Gastrocnemius medialis (tissue), 4 donors: ENCODE data around the gene SLC45A2. TPM values are rescaled to one million over a fixed set of nuclear protein-coding genes. Genes with fewer than 3 reads are reported as not detected.
"Not testable (repeated sequence)": the region's sequence is repeated elsewhere in the genome, so short reads cannot be mapped to it uniquely, and the experiment has no call there.

Experiments used
- ATAC-seq, 2 donors: fragments of 150-250 bp; one replicate each; pipeline ENCODE4 v1.9.1; 2016
- DNase-seq, 2 donors: peaks; one replicate each; pipeline ENCODE4 v3.0.0-alpha.2; 2019
- H3K27ac ChIP-seq, 4 donors: fragments of 200-600 bp; sonication (generic); 1 replicate in 1 of 4; 2 replicates in 3 of 4; pipeline ENCODE4 v1.5.1; 2016 to 2018; ENCODE audit warnings: mild to moderate bottlenecking in 2 of 4, moderate library complexity in 1 of 4
- H3K27me3 ChIP-seq, 3 donors: fragments of 200-600 bp; sonication (generic) in 2 of 3; 1 replicate in 1 of 3; 2 replicates in 2 of 3; pipeline versions ENCODE4 v1.5.1 to v1.6.0; 2016 to 2019; ENCODE audit warnings: mild to moderate bottlenecking in 1 of 3, moderate library complexity in 1 of 3
- H3K36me3 ChIP-seq, 2 donors: fragments of 200-600 bp; sonication (generic) in 1 of 2; one replicate each; pipeline ENCODE4 v1.5.1; 2017 to 2018
- H3K4me1 ChIP-seq, 2 donors: fragments of 200-600 bp; sonication (generic) in 1 of 2; one replicate each; pipeline ENCODE4 v1.5.1; 2016 to 2017; ENCODE audit warnings: mild to moderate bottlenecking in 2 of 2
- H3K4me3 ChIP-seq, 4 donors: fragments of 200-600 bp; sonication (generic) in 3 of 4; 1 replicate in 1 of 4; 2 replicates in 3 of 4; pipeline ENCODE4 v1.5.1; 2016 to 2019; ENCODE audit warnings: mild to moderate bottlenecking in 2 of 4
- H3K9me3 ChIP-seq, 3 donors: fragments of 200-600 bp; sonication (generic) in 2 of 3; 1 replicate in 1 of 3; 2 replicates in 2 of 3; pipeline ENCODE4 v1.5.1; 2016 to 2019
- POLR2A ChIP-seq, 2 donors: fragments of 450-650 bp; IDR thresholded peaks; one replicate each; pipeline ENCODE4 v1.6.1; 2017; ENCODE audit warnings: antibody characterized with exemption in 2 of 2, mild to moderate bottlenecking in 2 of 2, moderate library complexity in 2 of 2
- in situ Hi-C, 4 donors: fragments of 200-750 bp; cut with MboI; loops; one replicate each; pipeline versions ENCODE4 v1.15.0 to v1.8.0; 2017; ENCODE audit warnings: low sequenced_read_pairs in 4 of 4
- intact Hi-C: fragments of 100-400 bp; cut with DNase I; formaldehyde crosslinking; loops from one replicate; pipeline ENCODE4 v1.15.1; 2023; ENCODE audit warnings: low total_unique reads
- total RNA-seq, 4 donors: library from RNA; depleted of rRNA; stranded (reverse); fragments of >200 nt; gene quantifications; one replicate each; pipeline versions ENCODE4 v1.1.0 to v1.2.3, GENCODE V29; 2016
- TF ChIP-seq, protein P1 (sequence below), 5 experiments: fragments of 450-650 bp in 3 of 5; fragments of 200-600 bp in 2 of 5; sonication (generic) in 2 of 5; IDR thresholded peaks in 4 of 5; conservative IDR thresholded peaks in 1 of 5; 1 replicate in 4 of 5; 2 replicates in 1 of 5; pipeline ENCODE4 v1.5.1; 2016 to 2019; ENCODE audit warnings: antibody characterized with exemption in 5 of 5, mild to moderate bottlenecking in 3 of 5, moderate library complexity in 3 of 5

Gene SLC45A2
- total RNA-seq, 4 donors from 2014 or later: not detected

DNA sequence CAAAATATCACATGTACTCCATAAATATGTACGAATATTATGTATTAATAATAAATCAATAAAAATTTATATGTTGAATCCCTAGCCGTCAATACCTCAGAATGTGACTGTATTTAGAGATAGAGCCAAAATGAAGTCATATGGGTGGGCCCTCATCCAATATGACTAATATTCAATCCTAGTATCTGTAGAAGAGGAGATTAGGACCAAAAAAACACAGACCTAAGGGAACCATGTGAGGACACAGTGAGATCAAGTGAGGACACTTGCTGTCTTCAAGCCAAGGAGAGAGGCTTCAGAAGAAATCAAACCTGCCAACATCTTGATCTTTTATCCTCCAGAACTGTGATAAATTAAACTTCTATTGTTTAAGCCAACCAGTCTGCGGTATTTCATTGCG is 27.0 kb upstream of the SLC45A2 start:
- intact Hi-C loops: no loop called here
- DNase-seq: no peak
- in situ Hi-C loops: loop anchor here in 3 of 4 donors (25.0 kb wide), 2 partner anchors 451 to 901 kb away; partner anchors contain the start of genes BRIX1 (in 2 of the 3) and RAD1 (in 2 of the 3)
- peaks cover 6 to 11% of the 10 kb centered on the region in 2 donors for H3K4me1 ChIP-seq
- no peak for ATAC-seq
- H3K4me3 ChIP-seq: no peak overlapping the region
- no peaks in the 10 kb centered on the region for H3K9me3 ChIP-seq
- no peaks in the 10 kb centered on the region for H3K36me3 ChIP-seq
- TF ChIP-seq POLR2A (IDR thresholded peaks at IDR 0.05): no peak
- TF ChIP-seq, protein P1, sequence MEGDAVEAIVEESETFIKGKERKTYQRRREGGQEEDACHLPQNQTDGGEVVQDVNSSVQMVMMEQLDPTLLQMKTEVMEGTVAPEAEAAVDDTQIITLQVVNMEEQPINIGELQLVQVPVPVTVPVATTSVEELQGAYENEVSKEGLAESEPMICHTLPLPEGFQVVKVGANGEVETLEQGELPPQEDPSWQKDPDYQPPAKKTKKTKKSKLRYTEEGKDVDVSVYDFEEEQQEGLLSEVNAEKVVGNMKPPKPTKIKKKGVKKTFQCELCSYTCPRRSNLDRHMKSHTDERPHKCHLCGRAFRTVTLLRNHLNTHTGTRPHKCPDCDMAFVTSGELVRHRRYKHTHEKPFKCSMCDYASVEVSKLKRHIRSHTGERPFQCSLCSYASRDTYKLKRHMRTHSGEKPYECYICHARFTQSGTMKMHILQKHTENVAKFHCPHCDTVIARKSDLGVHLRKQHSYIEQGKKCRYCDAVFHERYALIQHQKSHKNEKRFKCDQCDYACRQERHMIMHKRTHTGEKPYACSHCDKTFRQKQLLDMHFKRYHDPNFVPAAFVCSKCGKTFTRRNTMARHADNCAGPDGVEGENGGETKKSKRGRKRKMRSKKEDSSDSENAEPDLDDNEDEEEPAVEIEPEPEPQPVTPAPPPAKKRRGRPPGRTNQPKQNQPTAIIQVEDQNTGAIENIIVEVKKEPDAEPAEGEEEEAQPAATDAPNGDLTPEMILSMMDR (IDR thresholded peaks at IDR 0.05 in 4 of 5, conservative IDR thresholded peaks at IDR 0.05 in 1 of 5): no peak
- H3K27me3 ChIP-seq: no peaks in the 10 kb centered on the region
- no peak overlapping the region for H3K27ac ChIP-seq

DNA sequence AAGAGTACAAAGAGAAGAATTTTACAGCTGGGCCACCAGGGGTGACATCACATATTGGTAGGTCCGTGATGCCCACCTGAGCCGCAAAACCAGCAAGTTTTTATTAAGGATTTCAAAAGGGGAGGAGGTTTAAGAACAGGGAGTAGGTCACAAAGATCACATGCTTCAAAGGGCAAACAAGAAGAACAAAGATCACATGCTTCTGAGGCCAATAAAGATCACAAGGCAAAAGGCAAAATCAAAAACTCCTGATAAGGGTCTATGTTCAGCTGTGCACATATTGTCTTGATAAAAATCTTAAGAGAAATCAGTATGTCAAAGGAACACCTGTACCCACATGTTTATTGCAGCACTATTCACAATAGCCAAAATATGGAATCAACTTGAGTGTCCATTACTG is 25.7 kb upstream of the SLC45A2 start:
- H3K36me3 ChIP-seq, intact Hi-C loops, H3K27ac ChIP-seq, ATAC-seq, H3K9me3 ChIP-seq, DNase-seq, H3K27me3 ChIP-seq, H3K4me3 ChIP-seq: not testable (repeated sequence)
- in situ Hi-C loops: loop anchor here in 3 of 4 donors (25.0 kb wide), 2 partner anchors 452 to 902 kb away; partner anchors contain the start of genes BRIX1 (in 2 of the 3) and RAD1 (in 2 of the 3)
- H3K4me1 ChIP-seq: peaks cover 6 to 14% of the 10 kb centered on the region in 2 donors

GRCh38 chr5:34009610-34010009 is 25.1 kb upstream of the SLC45A2 start:
- ATAC-seq (no peak), DNase-seq (no peak)
- Histone ChIP-seq H3K27me3 (no peaks in the 10 kb centered on the region), H3K9me3 (no peaks in the 10 kb centered on the region), H3K36me3 (peaks cover 0 to 4% of the 10 kb centered on the region in 2 donors), H3K4me1 (peaks cover 6 to 14% of the 10 kb centered on the region in 2 donors), H3K27ac (no peak overlapping the region), H3K4me3 (no peak overlapping the region)
- TF ChIP-seq POLR2A (IDR thresholded peaks at IDR 0.05): no peak
- TF ChIP-seq, protein P1 (IDR thresholded peaks at IDR 0.05 in 4 of 5, conservative IDR thresholded peaks at IDR 0.05 in 1 of 5): no peak
- in situ Hi-C loops (loop anchor here in 3 of 4 donors (25.0 kb wide), 2 partner anchors 453 to 903 kb away; partner anchors contain the start of genes BRIX1 (in 2 of the 3) and RAD1 (in 2 of the 3)), intact Hi-C loops (loop anchor here (5.0 kb wide), 1 partner anchor 908 kb away; the partner anchor contains the start of genes BRIX1 and RAD1)

DNA sequence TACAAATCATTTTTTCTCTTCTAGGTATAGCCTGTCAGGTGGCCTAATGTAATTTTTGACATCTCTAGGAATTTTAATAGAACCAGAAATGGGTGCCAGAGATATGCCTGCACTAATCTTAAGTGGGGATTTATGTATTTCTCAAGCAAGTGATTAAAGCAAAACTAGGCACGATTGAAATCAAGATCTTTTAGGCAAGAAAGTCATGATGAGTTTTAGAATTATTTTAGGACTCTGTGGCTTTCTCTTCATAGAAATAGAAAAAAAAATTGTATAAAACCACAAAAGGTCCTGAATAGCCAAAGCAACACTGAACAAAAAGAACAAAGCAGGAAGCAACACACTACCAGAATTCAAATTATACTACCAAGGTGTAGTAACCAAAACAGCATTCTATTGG is 24.3 kb upstream of the SLC45A2 start:
- ATAC-seq (no peak), DNase-seq (no peak)
- intact Hi-C loops: loop anchor here (1.0 to 5.0 kb wide), 2 partner anchors 569 to 908 kb away; partner anchors contain the start of genes BRIX1, RAD1 and TARS1
- TF ChIP-seq, protein P1 (IDR thresholded peaks at IDR 0.05 in 4 of 5, conservative IDR thresholded peaks at IDR 0.05 in 1 of 5): no peak
- no peak for TF ChIP-seq POLR2A (IDR thresholded peaks at IDR 0.05)
- Histone ChIP-seq H3K27ac (peak overlapping the region; percentile 83 to 95 (median 87)), H3K4me3 (peak overlapping the region; percentile 58 to 82 (median 67)), H3K27me3 (no peaks in the 10 kb centered on the region), H3K4me1 (peaks cover 6 to 14% of the 10 kb centered on the region in 2 donors), H3K9me3 (no peaks in the 10 kb centered on the region), H3K36me3 (peaks cover 0 to 12% of the 10 kb centered on the region in 2 donors)
- in situ Hi-C loops: loop anchor here in 3 of 4 donors (25.0 kb wide), 2 partner anchors 453 to 903 kb away; partner anchors contain the start of genes BRIX1 (in 2 of the 3) and RAD1 (in 2 of the 3)
